PC-3 (cell line): ENCODE results near the gene CCL27.

Experiments used
- CTCF ChIP-seq: fragments of 300-600 bp; sonication (generic); conservative IDR thresholded peaks from 2 replicates; pipeline ENCODE4 v1.5.1; 2017; ENCODE audit warnings: antibody characterized with exemption, low read depth, mild to moderate bottlenecking, low read length
- EZH2 ChIP-seq: fragments of 300-600 bp; sonication (generic); IDR thresholded peaks from one replicate; pipeline ENCODE4 v1.6.1; 2017; ENCODE audit warnings: antibody characterized with exemption, mild to moderate bottlenecking, low read length; ENCODE audit not compliant: unreplicated experiment
- EZH2phosphoT487 ChIP-seq: fragments of 300-600 bp; sonication (generic); IDR thresholded peaks from 2 replicates; pipeline ENCODE4 v1.6.1; 2018; ENCODE audit warnings: mild to moderate bottlenecking, antibody characterized with exemption, low read length, borderline replicate concordance

DNA sequence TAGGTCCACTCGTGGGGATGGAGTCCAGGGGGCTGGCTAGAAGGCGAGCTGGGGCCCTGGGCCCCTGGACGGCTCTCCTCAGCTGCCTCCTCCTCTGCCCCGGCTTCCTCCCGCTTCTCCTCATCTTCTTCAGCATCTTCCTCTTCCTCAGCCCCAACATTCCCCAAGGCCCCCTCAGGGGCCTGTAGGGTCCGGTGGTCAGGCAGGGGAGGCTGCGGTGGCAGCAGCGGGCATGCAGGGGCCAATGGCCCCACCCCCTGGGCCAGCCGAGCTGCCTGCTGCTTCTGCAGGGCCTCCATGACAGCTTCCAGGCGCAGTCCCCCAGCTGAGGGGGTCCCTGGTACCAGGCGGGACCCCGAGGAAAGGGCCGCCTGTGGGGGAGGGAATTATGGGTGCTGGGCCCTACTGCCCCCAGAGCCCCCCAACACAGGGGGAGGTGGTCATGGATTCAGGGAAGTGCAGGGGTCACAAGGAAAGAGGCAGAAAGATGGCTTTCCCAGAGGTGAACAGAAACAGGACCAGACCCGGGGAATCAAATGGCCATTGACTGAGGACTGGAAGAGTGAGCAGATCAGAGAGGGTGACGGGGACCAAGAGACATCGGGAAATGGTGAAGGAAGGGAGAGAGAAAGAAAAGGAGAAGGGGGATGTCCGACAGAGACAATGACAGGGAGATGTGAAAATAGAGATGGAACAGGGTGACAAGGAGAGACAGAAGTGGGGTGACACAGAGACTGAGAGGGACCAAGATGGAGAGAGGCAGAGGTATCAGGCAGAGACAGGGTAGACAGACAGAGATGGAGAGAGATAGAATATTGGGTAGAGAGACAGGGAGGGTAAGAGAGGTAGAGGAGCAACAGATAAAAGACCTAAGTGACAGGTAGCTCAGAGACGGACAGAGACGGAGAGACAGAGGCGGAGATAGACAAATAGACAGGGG, 34.5 kb downstream of the CCL27 start:
- no peak for TF ChIP-seq EZH2phosphoT487
- TF ChIP-seq CTCF: no peak
- TF ChIP-seq EZH2: no peak
